Activated B cell treated with CpG ODN at 0.5 μM for 24 hours (primary cell): ENCODE measurements around the gene SLC14A1. TPM values are rescaled to one million over a fixed set of nuclear protein-coding genes. Genes with fewer than 3 reads are reported as not detected.

ENCODE experiments used
- ATAC-seq: fragments of 200-7000 bp; cut with Tn5 transposase; one replicate; pipeline ENCODE4 v1.10.0; 2021; ENCODE audit warnings: low read depth, mild to moderate bottlenecking, moderate library complexity
- CTCF ChIA-PET: fragments of 350-600 bp; sonication (Branson Sonifier 250); formaldehyde crosslinking; loops from one replicate; lab custom pipeline; 2021; ENCODE audit warnings: antibody characterized with exemption; lab: Charles Lee
- POLR2A ChIA-PET: fragments of 350-600 bp; sonication (Branson Sonifier 250); formaldehyde crosslinking; loops from one replicate; lab custom pipeline; 2021; ENCODE audit warnings: antibody characterized with exemption; lab: Charles Lee
- DNase-seq: peaks from one replicate; pipeline ENCODE4 v3.0.0; 2022
- H3K27ac Mint-ChIP-seq: one replicate; pipeline ENCODE4 v1.8.0; 2020; ENCODE audit warnings: mixed read lengths
- H3K27me3 Mint-ChIP-seq: one replicate; pipeline ENCODE4 v1.8.0; 2021; ENCODE audit warnings: mixed read lengths
- H3K36me3 Mint-ChIP-seq: one replicate; pipeline ENCODE4 v1.8.0; 2021; ENCODE audit warnings: low read depth, mixed read lengths
- H3K4me1 Mint-ChIP-seq: one replicate; pipeline ENCODE4 v1.8.0; 2021; ENCODE audit warnings: mixed read lengths
- H3K4me3 Mint-ChIP-seq: one replicate; pipeline ENCODE4 v1.8.0; 2020; ENCODE audit warnings: mild to moderate bottlenecking, mixed read lengths
- H3K9me3 Mint-ChIP-seq: one replicate; pipeline ENCODE4 v1.8.0; 2020; ENCODE audit warnings: mixed read lengths
- intact Hi-C: fragments of 100-400 bp; cut with micrococcal nuclease; formaldehyde crosslinking; loops from one replicate; pipeline ENCODE4 v1.15.1; 2024
- total RNA-seq: library from RNA; stranded (reverse); gene quantifications from 2 replicates; pipeline ENCODE4 v1.2.3, GENCODE V29; 2022
- TF ChIP-seq, protein P1 (sequence below): fragments of 200-600 bp; IDR thresholded peaks from one replicate; pipeline ENCODE4 v1.8.0; 2022; ENCODE audit warnings: antibody characterized with exemption, mild to moderate bottlenecking

Gene SLC14A1
- total RNA-seq, 1 donor from 2014 or later, result 2.0 TPM

DNA sequence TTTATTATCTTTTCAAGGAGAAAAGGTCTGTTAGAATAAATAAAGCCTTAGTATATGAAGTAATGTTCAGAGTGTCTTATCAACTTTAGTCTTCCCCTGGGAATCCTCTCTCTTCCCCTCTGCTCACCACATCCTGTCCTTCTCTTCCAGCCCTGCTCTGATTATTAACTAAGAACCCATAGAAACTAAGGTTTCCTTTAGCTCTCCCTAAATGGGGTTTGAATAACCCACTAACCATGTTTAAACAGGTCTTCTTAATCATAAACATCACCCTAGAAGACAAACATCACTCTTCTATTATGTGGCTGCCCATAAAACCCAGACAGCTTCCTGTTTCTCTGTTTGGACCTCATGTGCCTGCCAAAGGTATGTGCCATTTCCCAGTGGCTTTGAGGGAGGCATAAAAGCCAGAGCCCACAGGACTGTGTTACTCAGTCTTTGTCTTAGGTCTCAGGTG lies 50.1 kb downstream of the SLC14A1 start:
- Mint-ChIP-seq H3K4me3 (no peak overlapping the region), H3K9me3 (no peaks in the 10 kb centered on the region), H3K36me3 (no peaks in the 10 kb centered on the region), H3K4me1 (peaks cover 25% of the 10 kb centered on the region), H3K27ac (no peak overlapping the region), H3K27me3 (peaks cover 45% of the 10 kb centered on the region)
- TF ChIP-seq, protein P1, sequence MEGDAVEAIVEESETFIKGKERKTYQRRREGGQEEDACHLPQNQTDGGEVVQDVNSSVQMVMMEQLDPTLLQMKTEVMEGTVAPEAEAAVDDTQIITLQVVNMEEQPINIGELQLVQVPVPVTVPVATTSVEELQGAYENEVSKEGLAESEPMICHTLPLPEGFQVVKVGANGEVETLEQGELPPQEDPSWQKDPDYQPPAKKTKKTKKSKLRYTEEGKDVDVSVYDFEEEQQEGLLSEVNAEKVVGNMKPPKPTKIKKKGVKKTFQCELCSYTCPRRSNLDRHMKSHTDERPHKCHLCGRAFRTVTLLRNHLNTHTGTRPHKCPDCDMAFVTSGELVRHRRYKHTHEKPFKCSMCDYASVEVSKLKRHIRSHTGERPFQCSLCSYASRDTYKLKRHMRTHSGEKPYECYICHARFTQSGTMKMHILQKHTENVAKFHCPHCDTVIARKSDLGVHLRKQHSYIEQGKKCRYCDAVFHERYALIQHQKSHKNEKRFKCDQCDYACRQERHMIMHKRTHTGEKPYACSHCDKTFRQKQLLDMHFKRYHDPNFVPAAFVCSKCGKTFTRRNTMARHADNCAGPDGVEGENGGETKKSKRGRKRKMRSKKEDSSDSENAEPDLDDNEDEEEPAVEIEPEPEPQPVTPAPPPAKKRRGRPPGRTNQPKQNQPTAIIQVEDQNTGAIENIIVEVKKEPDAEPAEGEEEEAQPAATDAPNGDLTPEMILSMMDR, result no peak
- CTCF ChIA-PET, result no interaction called here
- ATAC-seq (no peak), DNase-seq (no peak)
- POLR2A ChIA-PET, result no interaction called here
- intact Hi-C loops, result no loop called here

DNA sequence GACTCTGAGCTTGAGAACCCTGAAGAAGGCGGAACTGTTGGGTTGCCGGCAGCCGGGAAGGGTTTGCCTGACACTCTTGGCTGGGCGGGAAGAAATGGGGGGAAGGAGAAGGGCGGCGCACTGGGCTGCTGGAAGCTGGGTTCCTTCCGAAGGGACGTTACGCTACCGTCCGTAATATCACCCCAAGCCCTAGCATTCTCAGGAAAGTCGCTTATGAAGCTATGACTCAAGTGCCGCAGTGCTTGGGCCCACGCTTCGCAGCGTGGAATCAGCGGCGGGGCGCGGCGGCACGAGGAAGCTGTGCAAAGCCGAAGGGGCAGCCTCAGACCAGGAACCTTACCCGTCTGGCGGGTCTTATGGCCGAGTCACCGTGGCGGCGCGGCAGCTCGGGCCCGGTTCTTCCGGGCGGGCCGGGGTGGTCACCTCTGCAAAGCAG lies 51.3 kb downstream of the SLC14A1 start:
- peak; percentile 80 for ATAC-seq
- DNase-seq, result peak; percentile 39
- Mint-ChIP-seq H3K27ac (no peak overlapping the region), H3K4me3 (peak overlapping the region; percentile 85), H3K9me3 (no peaks in the 10 kb centered on the region), H3K27me3 (peaks cover 40% of the 10 kb centered on the region), H3K4me1 (peaks cover 25% of the 10 kb centered on the region), H3K36me3 (no peaks in the 10 kb centered on the region)
- ChIA-PET POLR2A (interaction anchor here (1.0 kb wide), 2 partner anchors 103 to 322 kb away, joined by 3 to 4 read pairs; partner anchors contain the start of gene ATP5F1A), CTCF (interaction anchor here (0.7 kb wide), 1 partner anchor 87 kb away, joined by 4 read pairs; no protein-coding TSS in a partner anchor)
- TF ChIP-seq, protein P1, result no peak
- intact Hi-C loops, result loop anchor here (5.0 kb wide), 1 partner anchor 192 kb away; the partner anchor contains the start of gene EPG5

DNA sequence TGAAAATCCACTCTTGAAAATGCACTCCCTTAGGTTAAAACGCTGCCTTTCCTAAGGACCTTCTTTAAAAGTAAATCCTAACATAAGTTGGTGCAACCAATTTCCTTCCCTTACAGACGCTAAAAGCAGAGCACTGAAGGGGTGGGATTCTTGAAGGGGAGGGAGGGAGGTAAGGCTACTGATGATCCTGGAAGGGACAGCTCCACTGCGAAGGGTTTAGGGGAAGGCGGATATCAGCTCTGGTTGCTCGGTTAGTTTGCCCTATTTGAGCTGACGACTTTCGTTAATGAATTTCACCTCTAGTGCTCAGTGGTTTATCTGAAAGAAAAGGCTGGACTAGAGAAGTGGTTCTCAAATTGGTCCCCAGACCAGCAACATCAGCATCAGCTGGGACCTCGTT lies 51.8 kb downstream of the SLC14A1 start:
- Mint-ChIP-seq H3K27me3 (peaks cover 39% of the 10 kb centered on the region), H3K4me3 (peak overlapping the region; percentile 85), H3K27ac (no peak overlapping the region), H3K4me1 (peaks cover 25% of the 10 kb centered on the region), H3K9me3 (no peaks in the 10 kb centered on the region), H3K36me3 (no peaks in the 10 kb centered on the region)
- intact Hi-C loops, result loop anchor here (5.0 kb wide), 1 partner anchor 192 kb away; the partner anchor contains the start of gene EPG5
- ATAC-seq (no peak), DNase-seq (no peak)
- TF ChIP-seq, protein P1, result no peak
- POLR2A ChIA-PET, result interaction anchor here (1.0 kb wide), 1 partner anchor 103 kb away, joined by 4 read pairs; no protein-coding TSS in a partner anchor
- CTCF ChIA-PET, result no interaction called here

DNA sequence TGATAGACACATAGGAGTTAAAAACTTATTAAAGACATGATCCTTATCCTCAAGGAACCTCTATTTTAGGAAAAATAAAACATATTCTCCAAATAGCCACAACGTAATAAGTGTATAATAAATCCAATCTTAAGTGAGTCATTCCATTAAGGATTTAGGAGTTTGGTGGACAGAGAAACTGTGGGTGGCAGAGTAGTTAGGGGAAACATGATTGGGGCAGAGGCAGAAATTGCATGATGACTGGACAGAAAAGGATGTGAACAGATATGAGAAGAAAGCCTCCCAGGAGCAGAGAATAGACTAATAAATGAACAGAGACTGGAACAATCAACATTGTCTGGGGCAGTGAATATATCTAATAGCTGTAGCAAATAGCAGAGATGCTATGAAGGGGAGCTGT lies 53.4 kb downstream of the SLC14A1 start:
- H3K4me3 Mint-ChIP-seq, result no peak overlapping the region
- ChIA-PET POLR2A (interaction anchor here (0.7 kb wide), 2 partner anchors 15 to 391 kb away, joined by 3 to 5 read pairs; no protein-coding TSS in a partner anchor), CTCF (no interaction called here)
- intact Hi-C loops, result loop anchor here (5.0 kb wide), 1 partner anchor 190 kb away; the partner anchor contains the start of gene EPG5
- peaks cover 35% of the 10 kb centered on the region for H3K27me3 Mint-ChIP-seq
- no peak for DNase-seq
- H3K36me3 Mint-ChIP-seq, result no peaks in the 10 kb centered on the region
- TF ChIP-seq, protein P1, result no peak
- H3K27ac Mint-ChIP-seq, result no peak overlapping the region
- ATAC-seq, result no peak
- H3K4me1 Mint-ChIP-seq, result peaks cover 25% of the 10 kb centered on the region
- no peaks in the 10 kb centered on the region for H3K9me3 Mint-ChIP-seq

DNA sequence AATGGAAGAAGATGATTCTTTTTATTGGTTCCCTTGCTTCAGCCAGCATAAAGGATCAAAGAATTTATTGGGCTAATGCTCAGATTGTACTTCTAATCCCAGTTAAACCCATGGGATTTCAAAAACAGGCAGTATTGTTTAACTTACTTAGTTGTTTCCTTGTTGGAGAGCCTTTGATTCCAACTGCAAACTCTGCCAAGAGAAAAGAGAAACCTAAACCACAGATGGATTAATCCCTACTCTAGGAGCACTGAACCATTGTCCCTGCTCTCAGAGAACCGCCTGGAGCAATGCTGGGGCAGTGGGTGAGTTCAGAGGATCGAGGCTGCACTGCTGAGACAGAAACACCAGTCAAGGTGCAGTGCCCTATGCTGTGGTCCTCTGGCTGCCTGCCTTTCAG lies 56.6 kb downstream of the SLC14A1 start:
- intact Hi-C loops, result no loop called here
- no peaks in the 10 kb centered on the region for H3K36me3 Mint-ChIP-seq
- ChIA-PET CTCF (no interaction called here), POLR2A (no interaction called here)
- H3K9me3 Mint-ChIP-seq, result no peaks in the 10 kb centered on the region
- no peak overlapping the region for H3K4me3 Mint-ChIP-seq
- no peak for ATAC-seq
- no peak overlapping the region for H3K27ac Mint-ChIP-seq
- H3K27me3 Mint-ChIP-seq, result peaks cover 26% of the 10 kb centered on the region
- DNase-seq, result no peak
- H3K4me1 Mint-ChIP-seq, result peaks cover 9% of the 10 kb centered on the region
- TF ChIP-seq, protein P1, result no peak
